Measurements from ENCODE around the gene M1AP.

The M1AP gene

GRCh38 chr2:74560591-74560990 lies 87.5 kb downstream of the M1AP start:
- no peak for DNase-seq

- DNase-seq: no peak
These were observed 88.2 kb downstream of the M1AP start for GRCh38 chr2:74559912-74560311.

- no peak for DNase-seq
These were observed 89.6 kb downstream of the M1AP start for GRCh38 chr2:74558284-74559230.

DNA sequence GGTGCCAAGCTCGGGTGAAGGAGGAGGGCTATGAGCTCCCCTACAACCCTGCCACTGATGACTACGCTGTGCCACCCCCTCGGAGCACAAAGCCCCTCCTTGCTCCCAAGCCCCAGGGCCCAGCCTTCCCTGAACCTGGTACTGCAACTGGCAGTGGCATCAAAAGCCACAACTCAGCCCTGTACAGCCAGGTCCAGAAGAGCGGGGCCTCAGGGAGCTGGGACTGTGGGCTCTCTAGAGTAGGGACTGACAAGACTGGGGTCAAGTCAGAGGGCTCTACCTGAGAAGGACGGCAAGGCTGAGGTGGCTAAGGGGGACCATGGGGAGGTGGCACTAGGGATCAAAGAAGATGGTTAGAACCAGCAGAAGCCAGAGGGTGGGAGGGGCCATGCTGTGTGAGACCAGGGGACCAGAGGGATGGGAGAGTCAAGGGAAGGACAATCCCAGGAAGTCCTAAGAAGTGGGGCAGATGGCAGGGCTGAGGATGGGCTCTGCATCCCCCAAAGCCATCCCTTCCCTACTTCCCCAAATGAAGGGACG lies 91.2 kb downstream of the M1AP start:
- no peak for DNase-seq

GRCh38 chr2:74556159-74556558 lies 92.0 kb downstream of the M1AP start:
- no peak for DNase-seq

GRCh38 chr2:74555610-74556103 lies 92.5 kb downstream of the M1AP start:
- DNase-seq: no peak

DNA sequence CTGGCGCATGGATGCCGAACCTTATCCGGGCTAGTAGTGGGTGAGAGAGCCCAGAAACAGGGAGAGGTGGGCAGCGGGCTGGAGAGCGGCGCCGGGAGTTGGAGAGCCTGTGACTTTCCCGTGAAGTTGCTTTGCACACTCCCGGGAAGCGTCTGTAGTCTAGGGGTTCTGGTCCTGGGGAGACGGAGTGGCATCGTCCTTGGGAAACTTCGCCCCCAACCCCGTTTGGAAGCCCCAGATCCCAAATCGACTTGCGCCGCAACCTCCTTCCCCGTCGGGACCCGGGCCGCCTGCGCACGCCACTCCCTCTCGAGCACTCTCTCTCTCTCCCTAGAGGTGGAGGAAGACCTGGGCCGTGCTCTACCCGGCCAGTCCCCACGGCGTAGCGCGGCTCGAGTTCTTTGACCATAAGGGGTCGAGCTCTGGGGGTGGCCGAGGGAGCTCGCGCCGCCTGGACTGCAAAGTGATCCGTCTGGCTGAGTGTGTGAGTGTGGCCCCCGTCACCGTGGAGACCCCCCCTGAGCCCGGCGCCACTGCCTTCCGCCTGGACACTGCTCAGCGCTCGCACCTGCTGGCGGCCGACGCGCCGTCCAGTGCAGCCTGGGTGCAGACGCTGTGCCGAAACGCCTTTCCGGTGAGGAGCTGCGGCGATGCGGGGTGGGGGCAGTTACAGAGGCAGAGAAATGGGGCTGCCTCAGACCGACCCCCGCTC lies 93.2 kb downstream of the M1AP start:
- DNase-seq: no peak

DNA sequence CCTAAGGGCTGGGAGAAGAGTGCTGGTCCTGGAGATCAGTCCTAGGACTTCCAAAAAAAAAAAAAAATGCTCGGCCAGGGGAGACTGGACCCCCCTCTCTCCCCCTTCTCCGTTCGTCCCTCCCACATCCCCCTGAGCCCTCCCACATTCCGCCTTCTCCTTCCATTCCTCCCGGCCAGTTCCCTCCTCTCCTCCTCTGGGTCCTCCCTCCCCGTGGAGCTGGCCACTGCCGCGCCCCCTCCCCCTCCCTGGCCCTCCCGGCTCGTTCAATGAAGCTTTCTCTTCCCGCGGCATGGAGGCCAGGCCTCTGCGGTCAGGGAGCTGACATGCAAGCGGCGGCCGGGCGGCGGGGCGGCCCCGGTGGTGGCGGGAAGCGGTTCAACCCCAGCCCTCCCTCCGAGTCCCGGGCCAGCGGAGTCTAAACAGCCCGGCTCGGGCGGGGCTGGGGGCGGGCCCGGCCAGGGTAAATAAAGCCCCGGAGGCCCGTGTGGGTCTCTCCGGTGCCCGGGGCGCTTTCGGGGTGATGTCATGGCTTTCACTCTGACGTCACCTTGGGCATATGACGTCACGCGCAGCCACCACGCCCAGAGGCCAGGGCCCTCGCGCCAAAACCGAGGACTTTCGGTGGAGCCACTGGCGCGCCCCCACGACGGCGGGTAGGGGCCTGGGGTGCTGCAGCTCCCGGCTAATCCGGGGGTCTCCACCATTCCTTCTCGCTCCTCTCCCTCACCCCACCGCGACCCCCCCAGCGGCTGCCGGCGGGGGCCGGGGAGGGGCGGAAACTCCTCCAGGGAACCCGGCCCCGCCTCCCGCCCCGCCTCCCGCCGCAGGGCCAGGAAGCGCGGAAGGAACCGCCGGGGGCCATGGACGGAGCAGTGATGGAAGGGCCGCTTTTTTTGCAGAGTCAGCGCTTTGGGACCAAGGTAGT lies 94.0 kb downstream of the M1AP start, which contains the start of the genes DOK1 and LOXL3:
DOK1 (plus strand) TSS at position 829 of the 928 bp plus-strand sequence; CDS start at position 864, 35 bp downstream.
LOXL3 (minus strand) TSS at position 51 of the 928 bp plus-strand sequence. CDS start 1,308 bp downstream, outside the sequence.
- DNase-seq: no peak

- DNase-seq: no peak
These were observed 95.0 kb downstream of the M1AP start for GRCh38 chr2:74552914-74553811.

DNA sequence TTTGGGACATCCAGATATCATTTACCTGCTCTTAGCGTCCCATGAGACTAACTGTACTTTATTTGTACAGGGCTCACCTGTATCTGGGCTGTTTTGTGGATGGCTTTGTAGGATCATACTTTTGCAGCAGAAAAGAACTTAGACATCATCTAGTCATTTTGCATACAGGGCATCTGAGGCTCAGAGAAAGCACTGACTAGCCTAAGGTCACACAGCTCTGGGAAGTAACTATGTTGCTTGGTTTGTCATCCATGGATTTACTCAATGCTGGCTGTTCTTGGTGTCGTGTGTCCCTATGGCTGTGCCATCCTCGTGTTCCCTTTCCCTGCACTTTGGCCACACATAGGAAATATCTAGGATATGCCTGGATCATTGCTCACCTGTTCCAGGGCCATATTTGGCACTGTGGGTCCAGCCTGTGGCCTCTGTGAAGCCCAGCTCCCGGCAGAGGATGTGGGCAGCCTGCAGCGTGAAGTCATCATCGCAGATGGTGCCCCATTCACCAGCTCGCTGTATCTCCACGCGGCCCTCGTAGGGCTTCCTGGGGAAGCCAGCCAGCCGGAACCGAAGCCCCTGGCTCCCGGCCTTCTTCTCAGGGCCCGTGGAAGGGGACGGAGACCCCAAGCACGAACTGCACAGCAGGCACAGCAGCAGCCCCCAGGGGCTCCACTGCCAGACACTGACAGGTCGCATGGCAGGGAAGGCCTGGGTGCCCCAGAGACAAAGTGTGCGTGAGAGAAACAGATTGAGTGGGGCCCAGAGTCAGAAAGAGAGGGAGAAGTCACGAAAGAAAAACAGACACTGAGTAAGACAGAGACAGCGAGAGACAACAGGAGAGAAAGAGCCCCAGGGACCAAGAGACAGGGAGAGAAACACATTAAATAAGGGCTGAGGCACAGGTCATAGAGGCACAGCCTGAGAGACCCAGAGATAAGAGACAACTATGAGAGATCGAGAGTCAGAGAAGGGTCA lies 95.9 kb downstream of the M1AP start:
- no peak for DNase-seq

DNA sequence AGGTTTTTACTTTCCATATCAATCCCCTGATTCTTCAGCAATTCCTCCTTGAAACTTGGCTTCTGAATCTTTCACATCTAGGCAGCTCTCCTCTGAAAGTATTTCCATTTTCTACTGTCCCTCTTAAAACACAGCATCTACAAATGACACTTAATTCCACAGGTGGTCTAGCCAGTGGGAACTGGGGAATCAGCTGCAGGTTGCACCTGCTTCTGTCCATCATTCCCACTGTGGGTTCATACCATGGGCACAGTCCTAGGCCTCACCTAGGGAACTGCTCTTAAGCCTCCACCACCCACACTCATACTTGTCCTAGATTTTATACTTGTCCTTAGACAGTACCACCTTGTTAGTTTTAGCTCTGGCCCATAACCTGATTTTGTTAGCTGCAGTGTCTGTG lies 96.6 kb downstream of the M1AP start:
- DNase-seq: no peak

DNA sequence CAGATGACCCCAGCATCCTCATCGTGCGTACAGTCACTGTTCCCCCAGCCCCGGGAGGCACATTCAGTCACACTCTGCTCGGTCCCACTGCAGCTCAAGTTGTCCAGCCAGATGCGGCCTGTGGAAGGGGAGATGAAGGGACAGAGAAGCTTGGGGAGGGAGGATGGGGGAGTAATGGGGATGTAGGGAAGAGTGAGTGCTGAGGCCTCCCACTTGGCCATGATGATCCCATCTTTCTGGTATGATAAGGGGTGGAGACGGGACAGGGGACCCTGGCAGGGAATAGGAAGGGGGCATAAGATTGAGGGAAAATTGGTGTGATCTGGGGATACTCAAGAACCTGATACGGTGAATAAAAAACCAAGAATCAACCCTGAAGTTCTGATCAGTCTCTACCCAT lies 97.9 kb downstream of the M1AP start:
- DNase-seq: no peak

- DNase-seq: no peak
These were observed 99.0 kb downstream of the M1AP start for GRCh38 chr2:74548900-74549826.

DNA sequence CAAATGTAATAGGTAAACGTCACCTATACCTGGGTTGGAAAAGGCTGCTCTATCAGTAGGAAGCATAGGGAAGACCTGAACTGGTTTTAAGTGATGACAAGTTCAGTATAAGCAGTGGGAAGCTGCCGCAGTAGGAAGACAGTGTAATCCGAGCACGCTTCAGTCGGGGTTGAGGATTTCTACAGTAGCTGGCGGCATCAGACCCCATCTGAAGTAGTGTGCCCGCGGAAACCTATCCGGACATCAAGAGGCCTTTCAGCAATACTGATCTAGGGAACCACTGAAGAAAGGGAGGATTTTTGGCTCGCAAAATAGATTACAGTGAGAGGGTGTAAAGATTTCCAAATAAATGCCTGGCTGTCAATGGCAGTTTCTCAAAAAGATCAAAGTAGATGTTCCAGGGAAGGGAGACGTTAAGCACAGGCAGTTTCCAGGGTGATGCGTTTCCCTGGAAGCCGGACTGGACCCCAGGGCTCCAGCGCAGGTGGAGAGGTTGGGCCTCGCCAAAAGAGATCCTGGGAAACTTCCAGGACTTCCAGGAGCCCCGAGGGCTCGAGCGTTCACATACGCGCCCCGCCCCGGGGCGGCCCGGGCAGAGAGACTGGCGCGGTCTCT lies 99.7 kb downstream of the M1AP start:
- DNase-seq: peak; percentile 30

GRCh38 chr2:74546004-74546403 lies 102.1 kb downstream of the M1AP start:
- DNase-seq: no peak

DNA sequence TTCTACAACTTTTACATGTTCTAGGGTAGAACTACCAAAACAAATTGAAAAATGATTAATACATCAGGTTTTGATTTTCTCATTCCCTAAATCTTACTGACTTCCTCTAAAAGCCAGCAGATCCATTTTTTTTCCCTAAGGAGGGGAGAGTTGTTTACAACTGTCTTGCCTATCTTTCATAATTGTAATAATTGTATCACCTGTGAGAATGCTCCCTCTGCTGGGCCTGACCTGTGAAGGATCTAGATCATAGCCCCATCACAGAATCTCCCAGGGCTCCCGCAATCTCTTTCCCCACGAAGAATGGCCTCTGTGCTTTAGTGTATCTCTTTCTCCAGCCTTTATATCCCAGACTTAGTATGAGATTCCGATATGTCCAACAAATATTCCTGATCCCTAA lies 103.5 kb downstream of the M1AP start:
- DNase-seq: no peak

DNA sequence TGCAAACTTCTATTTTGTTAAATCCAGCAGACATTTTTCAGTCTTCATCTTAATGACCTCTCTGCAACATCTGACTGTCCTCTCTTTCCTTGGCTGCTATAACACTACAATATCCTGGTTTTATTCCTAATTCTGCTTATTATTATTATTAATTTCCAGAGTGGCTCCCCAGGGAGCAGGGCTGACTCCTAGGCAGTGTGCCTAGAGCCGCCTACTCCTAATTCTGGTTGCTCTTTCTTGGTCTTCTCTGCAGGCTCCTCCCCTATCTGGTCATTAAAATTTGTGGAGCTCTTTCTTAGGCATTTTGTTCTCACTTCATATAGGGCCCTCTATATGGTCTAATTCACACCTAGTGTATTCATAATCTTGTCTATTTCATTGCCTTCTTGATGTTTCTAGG lies 105.2 kb downstream of the M1AP start:
- no peak for DNase-seq

DNA sequence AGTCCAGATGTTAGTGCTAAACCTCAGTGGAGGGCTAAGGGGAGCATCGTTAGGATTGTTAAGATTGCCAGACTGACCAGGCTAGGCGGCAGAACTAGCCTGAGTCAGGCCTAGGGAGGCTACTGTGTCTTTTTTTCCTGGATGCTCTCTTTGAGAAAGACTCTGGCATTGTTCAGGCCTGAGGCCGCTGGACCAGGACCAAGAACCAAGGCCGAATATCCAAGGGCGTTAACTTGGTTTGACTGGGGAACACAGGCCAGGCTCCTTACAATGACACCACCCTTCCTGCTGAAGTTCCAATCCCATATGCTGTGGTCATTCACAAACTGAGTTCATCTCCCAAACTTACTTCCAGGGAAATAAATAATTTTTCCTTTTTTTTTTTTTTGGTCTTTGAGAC lies 107.8 kb downstream of the M1AP start:
- DNase-seq: no peak

All from NCI-H524 treated with DMSO at 0.1 percent for 48 hours (cell line).